SK-N-SH treated with all-trans-retinoic acid at 6 μM for 48 hours (cell line): Measurements from ENCODE around the gene GPRC5B.
A peak's percentile ranks its signal among the peaks of the same experiment; 100 is the strongest.

Experiments
- ATAC-seq: fragments of 200-7000 bp; cut with Tn5 transposase; 3 replicates; pipeline ENCODE4 v1.9.1; 2020; ENCODE audit warnings: mild to moderate bottlenecking, moderate library complexity
- ARNTL ChIP-seq: fragments of 450-650 bp; formaldehyde crosslinking; IDR thresholded peaks from 2 replicates; pipeline ENCODE4 v1.5.0; 2020; ENCODE audit warnings: low read depth, mild to moderate bottlenecking, moderate library complexity, borderline replicate concordance
- CSDC2 ChIP-seq: fragments of 250-450 bp; sonication (Bioruptor Pico); IDR thresholded peaks from 2 replicates; pipeline ENCODE4 v1.5.0; 2020; ENCODE audit warnings: mild to moderate bottlenecking, moderate library complexity
- ISL1 ChIP-seq: fragments of 250-450 bp; sonication (Bioruptor Pico); IDR thresholded peaks from 2 replicates; pipeline ENCODE4 v2.1.2; 2022; ENCODE audit warnings: mild to moderate bottlenecking, moderate library complexity
- OSR1 ChIP-seq: fragments of 250-450 bp; sonication (Bioruptor Pico); IDR thresholded peaks from 2 replicates; pipeline ENCODE4 v1.8.0; 2022; ENCODE audit warnings: moderate library complexity, mild to moderate bottlenecking, inconsistent platforms
- POU6F1 ChIP-seq: fragments of 250-450 bp; sonication (Bioruptor Pico); IDR thresholded peaks from 2 replicates; pipeline ENCODE4 v1.8.0; 2021; ENCODE audit warnings: low read depth, mild to moderate bottlenecking, moderate library complexity, borderline replicate concordance
- PPARA ChIP-seq: fragments of 250-450 bp; sonication (Bioruptor Pico); IDR thresholded peaks from 2 replicates; pipeline ENCODE4 v1.5.0; 2020; ENCODE audit warnings: mild to moderate bottlenecking, borderline replicate concordance
- TOX ChIP-seq: fragments of 250-450 bp; sonication (Bioruptor Pico); IDR thresholded peaks from 2 replicates; pipeline ENCODE4 v1.8.0; 2021; ENCODE audit warnings: mild to moderate bottlenecking, moderate library complexity, borderline replicate concordance
- ZFP30 ChIP-seq: fragments of 450-650 bp; formaldehyde crosslinking; IDR thresholded peaks from 2 replicates; pipeline ENCODE4 v1.5.0; 2022; ENCODE audit warnings: mild to moderate bottlenecking, moderate library complexity
- ZNF70 ChIP-seq: fragments of 450-650 bp; formaldehyde crosslinking; IDR thresholded peaks from 2 replicates; pipeline ENCODE4 v1.5.0; 2020; ENCODE audit warnings: mild to moderate bottlenecking, moderate library complexity
- ZNF8 ChIP-seq: fragments of 450-650 bp; formaldehyde crosslinking; IDR thresholded peaks from 2 replicates; pipeline ENCODE4 v1.5.0; 2020; ENCODE audit warnings: mild to moderate bottlenecking, moderate library complexity
- TF ChIP-seq, protein P1 (sequence below): fragments of 250-450 bp; sonication (Bioruptor Pico); IDR thresholded peaks from 2 replicates; pipeline ENCODE4 v1.5.1; 2021; ENCODE audit warnings: mild to moderate bottlenecking, moderate library complexity
- TF ChIP-seq, protein P2 (sequence below): fragments of 250-450 bp; sonication (Bioruptor Pico); IDR thresholded peaks from 2 replicates; pipeline ENCODE4 v1.5.0; 2020; ENCODE audit warnings: mild to moderate bottlenecking, moderate library complexity
- TF ChIP-seq, protein P3 (sequence below): fragments of 250-450 bp; sonication (Bioruptor Pico); IDR thresholded peaks from 2 replicates; pipeline ENCODE4 v1.8.0; 2020; ENCODE audit warnings: mild to moderate bottlenecking, moderate library complexity, borderline replicate concordance

The GPRC5B gene

DNA sequence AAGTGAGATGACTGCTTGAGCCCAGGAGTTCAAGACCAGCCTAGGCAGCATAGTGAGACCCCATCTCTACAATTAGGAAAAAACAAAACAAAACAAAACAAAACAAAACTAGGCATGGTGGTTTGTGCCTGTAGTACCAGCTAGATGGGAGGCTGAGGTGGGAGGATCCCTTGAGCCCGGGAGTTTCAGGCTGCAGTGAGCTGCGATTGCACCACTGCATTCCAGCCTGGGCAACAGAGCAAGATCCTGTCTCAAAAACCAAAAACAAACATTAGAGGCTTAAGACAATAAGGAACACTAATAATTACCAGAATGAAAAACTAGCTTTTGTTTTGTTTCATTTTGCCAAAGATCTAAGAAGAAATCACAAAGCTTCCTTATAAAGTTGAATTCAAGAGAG is 69.2 kb downstream of the GPRC5B start (continued):
- TF ChIP-seq POU6F1 (CRISPR knock-in tag): no peak
- no peak for TF ChIP-seq CSDC2 (CRISPR knock-in tag)
- no peak for TF ChIP-seq ZNF8 (CRISPR knock-in tag)
- no peak for TF ChIP-seq ZNF70
- TF ChIP-seq ZFP30 (CRISPR knock-in tag): no peak
- TF ChIP-seq, protein P1, sequence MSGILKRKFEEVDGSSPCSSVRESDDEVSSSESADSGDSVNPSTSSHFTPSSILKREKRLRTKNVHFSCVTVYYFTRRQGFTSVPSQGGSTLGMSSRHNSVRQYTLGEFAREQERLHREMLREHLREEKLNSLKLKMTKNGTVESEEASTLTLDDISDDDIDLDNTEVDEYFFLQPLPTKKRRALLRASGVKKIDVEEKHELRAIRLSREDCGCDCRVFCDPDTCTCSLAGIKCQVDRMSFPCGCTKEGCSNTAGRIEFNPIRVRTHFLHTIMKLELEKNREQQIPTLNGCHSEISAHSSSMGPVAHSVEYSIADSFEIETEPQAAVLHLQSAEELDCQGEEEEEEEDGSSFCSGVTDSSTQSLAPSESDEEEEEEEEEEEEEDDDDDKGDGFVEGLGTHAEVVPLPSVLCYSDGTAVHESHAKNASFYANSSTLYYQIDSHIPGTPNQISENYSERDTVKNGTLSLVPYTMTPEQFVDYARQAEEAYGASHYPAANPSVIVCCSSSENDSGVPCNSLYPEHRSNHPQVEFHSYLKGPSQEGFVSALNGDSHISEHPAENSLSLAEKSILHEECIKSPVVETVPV (CRISPR knock-in tag): no peak
- TF ChIP-seq PPARA (CRISPR knock-in tag): no peak
- no peak for TF ChIP-seq ARNTL

- ATAC-seq: no peak
- TF ChIP-seq ZFP30 (CRISPR knock-in tag) (peak; percentile 55), TOX (CRISPR knock-in tag) (no peak)
- TF ChIP-seq, all 23 proteins: peak for 1
These were observed 71.7 kb downstream of the GPRC5B start for GRCh38 chr16:19812986-19813385.

GRCh38 chr16:19810817-19811731 is 73.6 kb downstream of the GPRC5B start:
- no peak for TF ChIP-seq OSR1 (CRISPR knock-in tag)
- TF ChIP-seq ISL1: peak; percentile 45
- TF ChIP-seq POU6F1 (CRISPR knock-in tag): no peak

GRCh38 chr16:19809693-19810092 is 75.0 kb downstream of the GPRC5B start:
- TF ChIP-seq POU6F1 (CRISPR knock-in tag): no peak
- TF ChIP-seq OSR1 (CRISPR knock-in tag): no peak
- TF ChIP-seq, protein P2, sequence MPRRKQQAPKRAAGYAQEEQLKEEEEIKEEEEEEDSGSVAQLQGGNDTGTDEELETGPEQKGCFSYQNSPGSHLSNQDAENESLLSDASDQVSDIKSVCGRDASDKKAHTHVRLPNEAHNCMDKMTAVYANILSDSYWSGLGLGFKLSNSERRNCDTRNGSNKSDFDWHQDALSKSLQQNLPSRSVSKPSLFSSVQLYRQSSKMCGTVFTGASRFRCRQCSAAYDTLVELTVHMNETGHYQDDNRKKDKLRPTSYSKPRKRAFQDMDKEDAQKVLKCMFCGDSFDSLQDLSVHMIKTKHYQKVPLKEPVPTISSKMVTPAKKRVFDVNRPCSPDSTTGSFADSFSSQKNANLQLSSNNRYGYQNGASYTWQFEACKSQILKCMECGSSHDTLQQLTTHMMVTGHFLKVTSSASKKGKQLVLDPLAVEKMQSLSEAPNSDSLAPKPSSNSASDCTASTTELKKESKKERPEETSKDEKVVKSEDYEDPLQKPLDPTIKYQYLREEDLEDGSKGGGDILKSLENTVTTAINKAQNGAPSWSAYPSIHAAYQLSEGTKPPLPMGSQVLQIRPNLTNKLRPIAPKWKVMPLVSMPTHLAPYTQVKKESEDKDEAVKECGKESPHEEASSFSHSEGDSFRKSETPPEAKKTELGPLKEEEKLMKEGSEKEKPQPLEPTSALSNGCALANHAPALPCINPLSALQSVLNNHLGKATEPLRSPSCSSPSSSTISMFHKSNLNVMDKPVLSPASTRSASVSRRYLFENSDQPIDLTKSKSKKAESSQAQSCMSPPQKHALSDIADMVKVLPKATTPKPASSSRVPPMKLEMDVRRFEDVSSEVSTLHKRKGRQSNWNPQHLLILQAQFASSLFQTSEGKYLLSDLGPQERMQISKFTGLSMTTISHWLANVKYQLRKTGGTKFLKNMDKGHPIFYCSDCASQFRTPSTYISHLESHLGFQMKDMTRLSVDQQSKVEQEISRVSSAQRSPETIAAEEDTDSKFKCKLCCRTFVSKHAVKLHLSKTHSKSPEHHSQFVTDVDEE: no peak
- TF ChIP-seq, protein P3, sequence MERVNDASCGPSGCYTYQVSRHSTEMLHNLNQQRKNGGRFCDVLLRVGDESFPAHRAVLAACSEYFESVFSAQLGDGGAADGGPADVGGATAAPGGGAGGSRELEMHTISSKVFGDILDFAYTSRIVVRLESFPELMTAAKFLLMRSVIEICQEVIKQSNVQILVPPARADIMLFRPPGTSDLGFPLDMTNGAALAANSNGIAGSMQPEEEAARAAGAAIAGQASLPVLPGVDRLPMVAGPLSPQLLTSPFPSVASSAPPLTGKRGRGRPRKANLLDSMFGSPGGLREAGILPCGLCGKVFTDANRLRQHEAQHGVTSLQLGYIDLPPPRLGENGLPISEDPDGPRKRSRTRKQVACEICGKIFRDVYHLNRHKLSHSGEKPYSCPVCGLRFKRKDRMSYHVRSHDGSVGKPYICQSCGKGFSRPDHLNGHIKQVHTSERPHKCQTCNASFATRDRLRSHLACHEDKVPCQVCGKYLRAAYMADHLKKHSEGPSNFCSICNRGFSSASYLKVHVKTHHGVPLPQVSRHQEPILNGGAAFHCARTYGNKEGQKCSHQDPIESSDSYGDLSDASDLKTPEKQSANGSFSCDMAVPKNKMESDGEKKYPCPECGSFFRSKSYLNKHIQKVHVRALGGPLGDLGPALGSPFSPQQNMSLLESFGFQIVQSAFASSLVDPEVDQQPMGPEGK: no peak
- TF ChIP-seq, all 23 proteins: peak for 0
- no peak for ATAC-seq

More at GRCh38 chr16:19810817-19811731, 73.6 kb downstream of the GPRC5B start:
- peak; percentile 78 for ATAC-seq
